Stimulated activated naive CD4-positive, alpha-beta T cell (primary cell): Measurements from ENCODE around the gene CSRP1.
"Not testable (repeated sequence)": the region's sequence is repeated elsewhere in the genome, so short reads cannot be mapped to it uniquely, and the experiment has no call there.

Experiments used
- DNase-seq, 6 experiments: peaks; one replicate each; lab custom pipeline; 2025; lab: John Stamatoyannopoulos, UW

The CSRP1 gene

DNA sequence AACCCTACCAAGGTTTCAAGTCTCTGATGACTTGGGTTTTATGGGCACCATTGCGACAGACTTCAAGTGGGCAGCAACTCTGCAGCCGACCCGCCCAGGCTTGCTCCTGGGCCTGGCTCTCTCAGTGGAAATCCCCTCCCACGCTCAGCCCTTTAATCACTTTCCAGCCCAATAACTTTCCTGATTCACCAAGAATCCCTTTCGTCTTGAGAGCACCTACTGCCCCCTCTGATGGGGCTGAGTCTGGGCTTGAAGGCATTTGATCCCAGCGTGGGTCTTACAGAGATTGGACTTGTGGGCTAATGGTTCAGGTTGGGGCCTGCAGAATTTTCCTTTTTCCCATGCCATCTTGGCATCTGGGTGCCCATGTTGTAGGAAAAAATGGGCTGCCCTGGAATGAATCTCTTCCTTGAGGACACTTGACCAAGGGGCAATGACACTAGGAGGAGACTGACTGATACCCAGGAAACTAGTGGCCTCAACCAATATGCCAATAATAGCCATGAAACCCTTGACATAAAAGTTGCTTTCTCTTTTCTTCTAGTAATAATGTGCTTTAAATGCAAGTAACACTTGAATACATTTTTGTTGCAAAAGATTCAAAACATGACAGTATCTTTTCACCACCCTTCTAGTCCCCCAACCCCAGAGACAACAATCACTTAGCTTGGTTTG is 30.1 kb downstream of the CSRP1 start:
- DNase-seq, result no peak

DNA sequence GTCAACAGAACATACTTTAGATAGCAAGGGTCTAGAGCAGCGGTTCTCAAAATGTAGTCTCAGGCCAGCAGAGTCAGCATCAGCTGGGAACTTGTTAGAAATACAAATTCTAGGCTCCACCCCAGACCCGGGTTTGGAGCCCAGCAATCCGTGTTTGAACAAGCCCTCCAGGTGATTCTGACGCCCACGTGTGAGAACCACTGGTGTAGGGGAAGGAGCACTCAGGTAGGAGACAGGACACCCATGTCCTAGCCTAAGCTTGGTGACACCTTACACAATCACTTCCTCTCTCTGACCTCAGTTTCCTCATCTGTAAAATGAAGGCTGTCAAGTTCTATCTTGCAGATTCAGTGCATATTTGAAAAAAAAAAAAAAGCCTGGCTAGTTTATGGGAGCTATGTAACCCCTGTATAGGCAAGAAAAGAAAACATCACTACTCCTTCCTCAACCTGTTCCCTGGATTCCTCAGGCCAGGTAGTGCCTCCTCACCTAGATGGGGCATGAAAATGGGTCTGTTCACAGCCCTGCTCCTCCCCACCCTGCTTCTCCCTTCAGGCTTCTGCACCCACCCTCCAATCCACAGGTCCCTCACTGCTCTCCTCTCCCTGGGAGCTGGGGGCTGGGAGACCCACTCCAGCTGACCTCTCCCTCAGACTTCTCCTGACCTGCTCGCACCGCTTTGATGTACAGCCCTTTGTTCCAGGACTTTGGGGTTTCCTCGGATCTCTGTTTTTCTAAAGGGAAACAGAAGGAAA is 30.8 kb downstream of the CSRP1 start:
- DNase-seq, result no peak

DNA sequence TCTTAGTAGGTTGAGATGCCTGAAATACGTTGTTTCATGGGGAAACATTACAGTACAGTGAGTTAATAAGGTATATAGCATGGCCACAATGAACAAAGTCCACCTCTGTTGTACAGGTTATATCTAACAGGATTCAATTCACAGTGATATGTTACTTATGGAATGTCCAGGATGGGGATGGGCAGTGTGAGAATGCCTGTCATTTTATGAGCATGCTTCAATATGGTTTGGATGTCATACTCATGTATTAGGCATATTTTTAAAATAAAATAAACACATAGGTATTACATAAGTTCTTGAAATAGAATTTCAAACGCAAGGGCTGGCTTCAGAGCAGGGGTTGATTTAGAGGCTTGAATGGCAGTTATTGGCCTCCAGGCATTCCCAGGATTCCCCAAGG is 31.8 kb downstream of the CSRP1 start:
- no peak for DNase-seq

DNA sequence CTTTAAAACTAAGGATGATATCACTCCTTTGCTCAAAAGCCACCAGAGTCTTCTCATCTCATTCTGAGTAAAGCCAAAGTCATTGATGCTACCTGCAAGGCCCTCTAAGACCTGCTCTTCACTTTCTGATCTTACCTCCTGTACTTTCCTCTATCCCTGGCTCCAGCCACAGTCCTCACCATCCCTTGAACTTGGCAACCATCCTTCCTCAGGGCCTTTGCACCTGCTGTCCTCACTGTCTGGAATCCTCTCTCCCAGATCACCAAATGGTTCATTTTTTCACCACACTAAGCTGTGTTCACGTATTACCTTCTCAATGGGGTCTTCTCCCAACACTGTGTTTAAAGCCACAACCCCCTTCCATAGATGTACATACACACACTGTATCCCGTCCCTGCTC is 33.6 kb downstream of the CSRP1 start:
- DNase-seq, result no peak

DNA sequence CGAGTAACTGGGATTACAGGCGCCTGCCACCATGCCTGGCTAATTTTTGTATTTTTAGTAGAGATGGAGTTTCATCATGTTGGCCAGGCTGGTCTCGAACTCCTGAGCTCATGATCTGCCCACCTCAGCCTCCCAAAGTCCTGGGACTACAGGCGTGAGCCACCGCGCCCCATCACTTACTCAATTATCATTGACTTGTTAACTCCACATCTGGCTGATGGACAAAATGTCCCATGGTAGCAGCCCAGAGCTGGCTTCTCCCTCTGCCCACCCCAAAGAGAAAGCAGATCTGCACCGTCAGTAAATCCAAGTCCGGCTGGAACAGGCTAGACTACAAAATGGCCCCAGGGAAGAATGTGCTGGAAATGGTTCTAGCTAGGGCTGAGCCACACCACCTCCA is 34.6 kb downstream of the CSRP1 start:
- DNase-seq, result not testable (repeated sequence)

DNA sequence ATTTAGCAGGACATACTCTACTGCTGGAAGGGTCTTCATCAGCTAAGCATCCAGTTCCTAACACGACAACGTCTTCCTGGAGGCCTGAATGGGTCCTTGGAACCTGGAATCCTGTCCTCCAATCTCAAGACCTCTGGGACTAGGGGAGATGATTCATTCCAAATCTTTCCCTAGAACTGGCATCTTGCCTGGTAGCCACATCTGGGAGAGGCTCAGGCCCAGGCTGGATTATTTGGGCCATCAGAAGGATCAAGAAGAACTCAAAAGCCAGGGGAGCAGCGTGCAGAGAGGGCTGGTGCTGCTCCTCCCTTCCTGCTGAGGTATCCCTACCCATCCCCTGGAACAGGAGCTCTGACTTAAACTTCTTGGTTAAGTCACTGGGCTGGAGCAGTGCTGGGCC is 35.2 kb downstream of the CSRP1 start:
- no peak for DNase-seq

DNA sequence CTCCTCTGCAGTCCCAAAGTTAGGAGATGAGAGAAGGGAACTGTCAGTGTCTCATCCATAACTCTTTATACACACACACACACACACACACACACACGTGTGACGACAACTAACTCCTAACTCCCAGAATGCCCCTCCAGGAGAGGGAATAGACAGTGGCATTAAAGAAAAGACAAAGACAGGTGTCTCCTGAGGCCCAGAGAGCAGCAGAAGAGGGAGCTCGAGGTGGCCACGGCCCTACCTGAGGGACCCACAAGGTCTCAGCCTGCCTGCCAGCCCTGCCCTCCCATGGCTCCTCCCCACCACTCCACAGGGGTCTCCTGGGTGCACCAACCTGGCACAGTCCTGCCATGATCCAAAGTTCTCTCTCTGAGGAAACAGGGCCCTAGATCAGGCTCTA is 36.3 kb downstream of the CSRP1 start:
- no peak for DNase-seq

DNA sequence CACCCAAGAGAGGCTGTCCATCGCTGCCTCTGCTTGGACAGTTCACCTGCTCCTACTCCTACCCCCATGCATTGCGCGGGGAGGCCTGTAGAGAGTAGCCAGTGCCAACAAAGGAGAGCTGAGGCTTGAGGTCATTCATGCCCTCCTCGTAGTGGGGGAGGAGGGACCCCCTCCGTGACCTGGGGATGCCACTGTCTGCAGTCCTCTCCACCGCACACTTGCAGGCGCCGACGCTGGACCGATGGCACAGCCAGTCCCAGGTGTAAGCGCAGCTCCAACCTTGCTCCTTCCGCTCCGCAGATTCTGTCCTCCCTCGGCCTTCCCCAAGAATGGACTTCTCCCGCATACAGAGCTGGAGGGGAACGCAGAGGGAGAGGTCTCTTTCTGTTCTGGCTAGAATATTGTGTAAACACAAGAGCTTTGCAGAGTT is 37.3 kb downstream of the CSRP1 start:
- no peak for DNase-seq

DNA sequence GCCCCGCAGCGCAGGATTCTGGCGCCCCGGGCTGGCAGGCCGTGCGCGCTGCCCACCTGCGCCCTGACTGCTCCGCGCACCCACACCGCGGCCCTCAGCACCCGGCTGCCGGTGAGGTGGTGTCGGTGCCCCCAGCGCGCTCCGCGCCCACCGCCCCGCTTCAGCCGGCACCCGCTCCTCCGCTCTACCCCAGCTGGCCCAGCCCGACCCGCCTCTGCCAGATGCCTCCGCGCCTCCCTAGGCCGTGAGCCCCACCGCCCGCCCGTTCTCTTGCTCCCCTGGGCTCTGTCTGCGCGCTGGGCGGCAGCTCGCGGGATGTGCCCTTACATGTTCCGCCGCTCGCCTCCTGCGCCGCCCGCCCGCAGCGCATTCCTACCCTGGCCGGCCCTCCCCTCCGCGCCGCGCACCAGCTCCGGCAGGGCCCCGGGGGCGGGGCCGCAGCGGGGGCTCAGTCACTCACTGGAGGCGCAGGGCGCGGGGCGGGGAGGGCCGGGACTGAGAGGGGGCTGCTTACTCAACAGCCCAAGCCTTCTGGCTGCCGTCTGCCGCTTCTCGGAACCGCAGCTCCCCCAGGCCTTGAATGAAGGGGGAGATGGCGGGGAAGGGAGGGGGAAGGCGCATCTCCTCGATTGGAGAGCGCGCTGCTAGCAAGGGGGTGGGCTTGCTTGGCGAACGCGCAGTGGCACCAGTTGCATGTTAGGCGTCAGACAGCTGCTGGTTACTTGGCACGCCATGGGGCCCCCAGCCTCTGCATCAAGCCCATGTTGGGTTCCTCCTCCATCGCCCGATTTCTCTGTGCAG is 37.9 kb downstream of the CSRP1 start, which contains the start of gene PHLDA3:
Gene PHLDA3 (minus strand): TSS at position 345 of the 801 bp plus-strand sequence. CDS start 402 bp downstream, outside the sequence.
- DNase-seq, result no peak

DNA sequence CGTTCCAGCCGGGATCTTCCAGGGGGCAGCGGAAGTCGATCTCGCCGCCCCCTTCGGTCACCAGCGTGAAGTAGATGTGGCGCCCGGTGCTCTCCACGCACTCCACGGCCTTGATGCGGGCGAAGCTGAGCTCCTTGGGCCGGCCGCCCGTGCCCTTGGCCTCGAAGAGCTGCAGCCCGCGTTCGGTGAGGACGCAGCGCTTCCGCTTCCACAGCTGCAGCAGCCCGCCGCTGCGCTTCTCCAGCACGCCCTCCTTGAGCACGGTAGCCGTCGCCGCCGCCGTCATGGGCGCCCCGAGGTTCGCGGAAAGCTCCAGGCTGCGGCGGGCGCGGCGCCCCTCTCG is 38.5 kb downstream of the CSRP1 start:
- no peak for DNase-seq

DNA sequence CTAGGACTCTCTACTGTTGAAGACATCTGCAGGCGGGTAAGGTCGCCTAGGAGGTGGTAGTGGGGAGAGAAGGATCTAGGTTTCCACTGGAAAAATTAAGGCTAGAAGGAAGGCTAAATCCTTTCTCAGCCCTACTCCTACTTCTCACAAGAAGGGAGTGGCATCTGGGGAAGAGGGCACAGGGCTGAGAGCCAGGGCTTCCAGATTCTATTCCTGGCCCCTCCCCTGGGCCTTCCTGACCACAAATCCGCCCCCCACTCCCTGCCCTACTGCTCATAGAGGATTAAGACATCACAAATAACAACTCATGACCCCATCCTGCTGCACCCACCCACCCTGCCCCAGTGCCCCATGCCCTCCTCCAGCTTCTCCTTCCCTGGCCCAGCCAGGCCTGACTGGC is 40.4 kb downstream of the CSRP1 start:
- no peak for DNase-seq

DNA sequence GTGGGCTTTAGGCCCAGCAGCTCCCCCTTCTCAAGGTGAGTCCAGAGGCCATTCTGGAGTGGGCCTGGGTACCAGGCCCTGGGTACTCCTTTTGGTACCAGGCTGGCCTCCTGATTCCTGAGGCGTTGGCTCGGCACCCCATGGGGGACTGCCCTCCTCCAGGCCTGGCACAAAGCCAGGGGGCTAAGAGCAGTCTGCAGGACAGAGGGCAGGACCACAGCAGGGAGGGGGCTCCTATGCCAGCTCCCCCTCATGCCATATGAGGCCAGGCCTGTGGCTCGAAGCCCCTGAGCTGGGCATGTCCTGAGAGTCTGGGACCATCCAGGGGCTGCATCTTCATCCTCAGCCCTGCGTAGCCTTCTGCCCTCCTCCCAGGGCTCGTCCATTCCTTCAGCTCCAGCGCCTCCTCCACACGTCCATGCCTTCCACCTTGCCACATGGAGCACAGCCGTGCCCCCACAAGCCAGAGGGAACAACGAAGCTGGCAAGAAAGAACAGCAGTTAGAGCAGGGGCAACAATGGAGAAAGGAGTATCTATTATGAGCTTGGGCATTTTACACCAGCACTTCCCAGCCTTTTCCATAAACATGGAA is 41.1 kb downstream of the CSRP1 start:
- no peak for DNase-seq

DNA sequence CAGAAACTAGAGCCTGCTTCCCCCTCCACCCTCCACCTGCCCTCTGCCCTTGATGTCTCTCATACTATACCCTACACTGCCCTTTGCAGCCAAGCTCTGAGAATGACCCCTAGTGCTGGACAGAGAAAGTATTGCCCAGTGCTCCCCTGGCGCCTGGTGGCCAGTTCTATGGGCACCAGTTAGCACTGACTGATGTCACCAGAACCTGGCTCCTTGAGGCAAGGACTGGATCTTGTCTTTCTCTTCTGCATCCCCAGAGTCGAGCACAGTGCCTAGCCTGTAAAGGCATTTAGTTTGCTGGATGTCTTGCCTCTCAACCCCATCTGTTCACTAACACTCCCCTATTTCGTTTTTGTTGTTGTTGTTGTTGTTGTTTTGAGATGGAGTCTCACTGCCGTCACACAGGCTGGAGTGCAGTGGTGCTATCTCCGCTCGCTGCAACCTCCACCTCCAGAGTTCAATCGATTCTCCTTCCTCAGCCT is 43.8 kb downstream of the CSRP1 start:
- no peak for DNase-seq

DNA sequence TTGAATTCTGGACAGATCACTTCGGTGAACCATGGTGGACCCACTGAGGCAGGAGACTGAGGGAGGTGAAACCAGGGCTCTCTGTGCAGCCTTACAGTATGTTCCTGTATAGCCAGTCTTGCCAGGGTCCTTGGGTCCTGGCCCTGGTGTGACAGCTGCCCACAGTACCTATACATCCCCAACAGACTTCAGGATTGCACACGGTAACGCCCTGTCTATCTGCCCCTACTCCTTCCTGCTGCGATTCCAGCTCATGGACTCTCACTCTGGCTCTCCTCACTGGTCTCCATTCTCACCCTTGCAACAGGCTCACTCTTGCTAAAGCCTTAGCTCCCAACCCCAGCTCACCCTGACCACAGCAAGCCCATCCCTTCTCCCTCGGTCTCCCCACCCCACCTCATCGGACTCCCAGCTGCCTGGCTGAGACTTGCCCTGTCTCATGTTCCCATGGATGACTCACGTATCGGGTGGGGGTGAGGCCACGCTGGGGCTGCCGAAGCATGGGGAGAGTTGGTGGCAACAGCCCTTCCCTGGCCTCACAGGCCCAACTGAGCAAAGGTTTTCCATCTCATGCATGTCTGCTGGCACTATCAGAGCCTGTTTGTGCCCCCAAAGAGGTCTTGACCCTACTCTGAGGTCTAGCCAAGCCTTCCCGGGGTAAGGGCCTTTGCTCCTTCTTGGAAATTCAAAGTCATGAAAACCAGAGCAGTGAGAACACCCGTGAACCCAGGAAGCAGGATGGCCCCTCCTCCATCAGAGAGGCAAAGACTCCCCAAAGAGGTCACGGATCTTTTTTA is 45.1 kb downstream of the CSRP1 start:
- no peak for DNase-seq

DNA sequence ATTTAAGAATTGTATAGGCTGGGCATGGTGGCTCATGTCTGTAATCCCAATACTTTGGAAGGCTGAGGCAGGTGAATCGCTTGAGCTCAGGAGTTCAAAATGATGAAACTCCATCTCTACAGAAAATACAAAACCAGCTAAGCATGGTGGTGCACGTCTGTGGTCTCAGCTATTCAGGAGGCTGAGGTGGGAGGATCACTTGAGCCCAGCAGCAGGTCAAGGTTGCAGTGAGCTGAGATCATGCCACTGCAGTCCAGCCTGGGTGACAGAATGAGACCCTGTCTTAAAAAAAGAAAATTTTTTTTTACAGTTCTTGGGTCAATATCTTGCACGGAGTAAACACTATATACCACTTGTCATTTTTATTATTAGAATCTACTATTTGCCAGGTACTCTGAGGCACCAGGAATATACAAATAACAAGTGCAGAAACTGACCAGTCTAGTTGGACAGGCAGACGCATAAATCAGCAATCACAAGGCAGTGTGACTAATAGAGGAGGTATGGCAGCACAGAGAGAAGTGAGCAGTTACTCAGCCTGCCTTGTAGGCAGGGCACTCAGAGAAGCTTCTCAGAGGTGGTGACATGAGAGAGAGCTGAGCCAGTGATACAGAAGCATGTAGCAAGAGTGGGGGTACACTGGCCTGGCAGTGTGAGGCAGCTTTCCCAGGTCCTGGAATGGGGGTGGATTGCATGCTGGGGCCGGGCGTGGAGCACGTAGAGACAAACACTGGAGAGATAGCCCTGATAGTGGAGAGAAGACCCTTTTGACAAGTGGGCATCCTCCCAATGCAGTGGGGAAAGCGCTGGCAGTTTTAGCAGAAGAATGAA is 45.9 kb downstream of the CSRP1 start:
- no peak for DNase-seq

DNA sequence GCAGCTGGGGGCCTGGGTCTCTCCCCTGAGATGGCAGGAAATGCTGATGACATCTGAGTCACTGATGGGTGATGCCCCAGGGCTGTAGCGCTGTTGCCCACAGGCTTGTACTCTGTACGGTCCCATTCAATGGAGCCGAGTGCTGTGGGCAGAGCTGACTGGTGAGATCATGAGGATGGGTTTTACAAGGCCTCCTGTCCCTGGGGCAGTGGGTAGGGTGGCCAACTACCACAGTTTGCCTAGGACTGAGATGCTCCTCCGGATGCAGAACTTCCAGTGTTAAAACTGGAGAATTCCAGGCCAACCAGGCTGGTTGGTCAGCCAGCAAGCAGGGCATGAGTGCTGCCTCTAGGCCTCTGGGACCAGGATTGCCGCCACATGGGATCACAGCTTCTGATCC is 47.1 kb downstream of the CSRP1 start:
- DNase-seq, result no peak

DNA sequence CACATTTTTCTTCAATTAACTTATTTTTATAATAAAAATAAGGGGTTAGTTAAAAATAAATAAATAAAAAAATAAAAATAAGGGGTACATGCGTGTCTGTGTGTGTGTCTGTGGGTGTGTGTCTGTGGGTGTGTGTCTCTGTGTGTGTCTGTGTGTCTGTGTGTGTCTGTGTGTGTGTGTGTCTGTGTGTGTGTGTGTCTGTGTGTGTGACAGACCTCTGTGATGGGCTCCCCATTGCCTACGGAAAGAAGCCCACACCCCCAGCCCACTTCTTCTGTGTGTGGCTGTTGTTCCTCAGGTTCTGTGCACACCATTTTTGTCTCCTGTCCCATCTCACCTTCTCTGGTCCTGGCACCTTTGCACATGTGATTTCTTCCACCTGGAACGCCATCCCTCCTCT is 47.9 kb downstream of the CSRP1 start:
- DNase-seq, result no peak

DNA sequence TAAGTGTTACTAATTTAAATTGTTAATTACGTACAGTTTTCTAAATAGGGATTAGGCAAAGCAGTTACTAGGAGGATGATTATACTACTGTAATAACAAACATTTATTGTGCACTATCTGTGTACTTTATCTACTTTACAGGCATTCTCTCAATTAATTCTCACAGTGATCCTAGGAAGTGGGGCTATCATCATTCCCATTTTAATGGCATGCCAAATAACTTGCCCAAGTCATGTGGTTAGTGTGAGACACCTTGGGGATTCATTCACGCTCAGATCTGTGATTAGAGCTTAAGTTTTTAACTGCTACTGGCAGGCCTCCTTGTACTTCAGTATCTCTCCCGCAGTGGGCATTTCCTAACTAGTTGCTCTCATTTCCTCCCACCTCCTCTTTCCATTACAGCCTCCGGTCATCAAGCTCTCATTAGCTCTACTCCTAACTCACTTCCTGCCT is 49.4 kb downstream of the CSRP1 start:
- no peak for DNase-seq

DNA sequence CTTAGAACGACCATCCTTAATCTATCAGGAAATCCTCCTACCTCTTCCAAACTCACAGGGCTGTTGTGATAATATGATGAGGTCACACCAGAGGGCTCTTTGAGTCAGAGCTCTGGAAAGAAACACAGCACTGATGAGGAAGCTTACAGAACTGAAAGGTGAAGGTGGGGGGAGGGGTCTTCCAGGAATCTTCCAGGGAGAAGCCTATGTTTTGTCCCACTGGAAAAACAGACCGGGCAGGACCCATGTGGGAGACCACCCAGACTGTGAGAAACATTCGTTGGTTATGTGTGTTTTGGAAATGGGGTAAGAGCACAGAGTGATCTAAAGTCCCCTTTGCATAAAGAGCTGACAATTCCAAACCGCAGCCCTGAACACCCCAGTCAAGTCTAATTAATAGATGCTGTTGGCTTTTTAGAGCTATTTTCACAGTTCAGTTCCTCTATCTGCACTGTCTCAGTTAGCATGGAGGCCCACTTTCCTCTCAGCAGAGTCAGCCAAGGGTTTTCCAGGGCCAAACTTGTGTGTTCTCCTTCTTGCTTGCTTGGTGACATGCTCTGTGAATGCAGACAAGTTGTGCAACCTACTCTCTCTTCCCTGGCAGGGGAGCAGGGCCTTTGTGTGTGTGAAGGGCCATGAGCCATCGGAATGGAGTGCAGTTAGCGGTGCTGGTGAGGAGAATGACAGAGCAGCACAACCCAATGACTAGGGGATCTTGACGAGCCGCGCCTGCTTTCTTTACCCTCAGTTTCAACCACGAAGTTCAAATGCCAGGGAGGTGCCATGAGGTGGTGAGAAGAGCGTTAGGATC is 50.2 kb downstream of the CSRP1 start:
- DNase-seq, result no peak

DNA sequence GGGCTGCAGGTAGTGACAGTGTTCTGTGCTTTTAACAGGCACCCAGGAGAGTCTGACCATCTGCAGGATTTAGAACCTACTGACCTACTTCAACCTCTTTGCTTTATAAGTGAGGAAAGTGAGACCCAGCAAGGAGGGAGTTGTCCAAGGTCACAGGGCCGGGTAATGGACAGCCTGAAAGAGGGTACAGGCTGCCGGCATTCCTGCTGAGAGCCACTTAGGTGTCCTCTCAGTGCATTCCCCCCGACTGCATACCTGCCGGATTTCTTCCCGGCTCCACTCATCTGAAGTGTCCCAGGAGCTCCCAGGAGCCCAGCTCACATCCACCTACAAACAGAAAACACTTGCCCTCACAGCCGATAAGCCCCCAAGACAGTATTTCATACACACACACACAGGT is 51.8 kb downstream of the CSRP1 start:
- DNase-seq, result no peak
